Naive thymus-derived CD8-positive, alpha-beta T cell (primary cell): ENCODE data around the gene ATOSA. TPM values are rescaled to one million over a fixed set of nuclear protein-coding genes. Genes with fewer than 3 reads are reported as not detected.

Experiments
- ATAC-seq, 2 donors: fragments of 150-1000 bp; cut with Tn5 transposase in 1 of 2; sonication (Bioruptor Pico), chemical (Tn5 transposase) in 1 of 2; 1 replicate in 1 of 2; 2 replicates in 1 of 2; pipeline ENCODE4 v1.10.0; 2021; ENCODE audit warnings: mild to moderate bottlenecking in 2 of 2, moderate library complexity in 2 of 2
- POLR2A ChIA-PET: fragments of 350-600 bp; sonication (Branson Sonifier 250); formaldehyde crosslinking; loops from one replicate; lab custom pipeline; 2021; ENCODE audit warnings: antibody characterized with exemption; lab: Charles Lee
- DNase-seq, 10 donors: peaks; one replicate each; pipeline versions ENCODE4 v3.0.0 to v3.0.0-alpha.2; 2020 to 2022
- H3K27ac Mint-ChIP-seq, 10 donors: one replicate each; pipeline ENCODE4 v1.8.0; 2020 to 2022; ENCODE audit warnings: mild to moderate bottlenecking in 10 of 10, mixed read lengths in 10 of 10, moderate library complexity in 4 of 10, inconsistent platforms in 1 of 10
- H3K27me3 Mint-ChIP-seq, 5 donors: one replicate each; pipeline ENCODE4 v1.8.0; 2021 to 2022; ENCODE audit warnings: mixed read lengths in 5 of 5
- H3K36me3 Mint-ChIP-seq, 3 donors: one replicate each; pipeline ENCODE4 v1.8.0; 2020 to 2022; ENCODE audit warnings: mixed read lengths in 3 of 3, mild to moderate bottlenecking in 2 of 3, inconsistent platforms in 1 of 3
- H3K4me1 Mint-ChIP-seq, 4 donors: one replicate each; pipeline ENCODE4 v1.8.0; 2021 to 2022; ENCODE audit warnings: mixed read lengths in 4 of 4
- H3K4me3 Mint-ChIP-seq, 10 donors: one replicate each; pipeline ENCODE4 v1.8.0; 2020 to 2022; ENCODE audit warnings: mild to moderate bottlenecking in 10 of 10, mixed read lengths in 10 of 10, moderate library complexity in 6 of 10, inconsistent platforms in 1 of 10
- H3K9me3 Mint-ChIP-seq, 9 donors: one replicate each; pipeline ENCODE4 v1.8.0; 2020 to 2022; ENCODE audit warnings: mixed read lengths in 9 of 9, mild to moderate bottlenecking in 3 of 9, inconsistent platforms in 1 of 9, moderate library complexity in 1 of 9
- polyA plus RNA-seq, 3 donors: library from polyadenylated mRNA; unstranded; fragments of 300-500 nt; fragmentation: Illumina TruSeq; gene quantifications; one replicate each; pipeline ENCODE4 v1.2.3, GENCODE V29; 2021
- total RNA-seq, 8 experiments: library from RNA in 2 of 8; stranded (reverse) in 2 of 8; gene quantifications; one replicate each; pipeline ENCODE4 v1.2.3 and lab custom pipeline; 2021 to 2026

Gene ATOSA
- total and polyA plus RNA-seq, 5 experiments from 2014 or later, result 9.0 to 101 (median 13.1) TPM

- H3K27me3 Mint-ChIP-seq, result no peaks in the 10 kb centered on the region
- DNase-seq, result no peak
- H3K4me3 Mint-ChIP-seq, result peak overlapping the region in 1 of 10 donors; percentile 36
- no peak for ATAC-seq
- H3K4me1 Mint-ChIP-seq, result peaks cover 14 to 82% (median 40%) of the 10 kb centered on the region in 4 donors
- POLR2A ChIA-PET, result interaction anchor here (2.2 kb wide), 1 partner anchor 49 kb away, joined by 6 read pairs; no protein-coding TSS in a partner anchor
- H3K36me3 Mint-ChIP-seq, result peaks cover 0 to 8% (median 0%) of the 10 kb centered on the region in 3 donors
- H3K27ac Mint-ChIP-seq, result peak overlapping the region in 8 of 10 donors; percentile 25 to 91 (median 83)
- no peaks in the 10 kb centered on the region for H3K9me3 Mint-ChIP-seq
These were observed 2.3 kb upstream of the ATOSA start for GRCh38 chr15:52681441-52681840.

DNA sequence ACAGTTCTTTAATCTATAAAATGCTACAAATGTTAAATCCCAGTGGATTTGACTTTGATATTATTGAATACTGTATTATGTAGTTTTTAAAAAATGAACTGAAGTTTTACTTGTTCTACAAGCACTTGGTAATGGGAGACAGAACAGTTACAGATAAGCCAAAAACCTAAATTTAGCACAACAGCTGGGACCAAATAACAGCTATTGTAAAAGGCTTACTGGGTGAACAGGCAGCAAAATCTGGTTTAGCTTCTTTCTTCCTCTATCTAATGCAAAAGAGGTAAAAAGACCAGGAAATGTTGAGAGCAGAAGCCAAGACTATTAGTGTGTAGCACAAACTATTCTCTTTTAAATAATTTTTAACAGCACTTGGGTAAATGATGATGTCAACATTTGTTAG, 1.6 kb upstream of the ATOSA start:
- POLR2A ChIA-PET, result no interaction called here
- H3K27ac Mint-ChIP-seq, result peak overlapping the region in 6 of 10 donors; percentile 22 to 100 (median 85)
- H3K27me3 Mint-ChIP-seq, result no peaks in the 10 kb centered on the region
- ATAC-seq (no peak), DNase-seq (no peak)
- H3K4me1 Mint-ChIP-seq, result peaks cover 14 to 86% (median 43%) of the 10 kb centered on the region in 4 donors
- H3K4me3 Mint-ChIP-seq, result peak overlapping the region in 1 of 10 donors; percentile 85
- peaks cover 0 to 13% (median 4%) of the 10 kb centered on the region in 3 donors for H3K36me3 Mint-ChIP-seq
- H3K9me3 Mint-ChIP-seq, result no peaks in the 10 kb centered on the region

GRCh38 chr15:52680041-52680391, 828 bp upstream of the ATOSA start:
- Mint-ChIP-seq H3K4me1 (peaks cover 15 to 85% (median 50%) of the 10 kb centered on the region in 4 donors), H3K27ac (peak overlapping the region; percentile 45 to 100 (median 86)), H3K36me3 (peaks cover 0 to 21% (median 9%) of the 10 kb centered on the region in 3 donors), H3K27me3 (no peaks in the 10 kb centered on the region), H3K4me3 (peak overlapping the region; percentile 55 to 98 (median 74)), H3K9me3 (no peaks in the 10 kb centered on the region)
- POLR2A ChIA-PET, result interaction anchor here (0.5 to 2.3 kb wide), 3 partner anchors 50 to 500 kb away, joined by 4 to 23 read pairs (median 9); no protein-coding TSS in a partner anchor
- DNase-seq, result no peak
- ATAC-seq, result no peak

GRCh38 chr15:52678468-52679231, 538 bp downstream of the ATOSA start:
- Mint-ChIP-seq H3K27me3 (no peaks in the 10 kb centered on the region), H3K36me3 (peaks cover 0 to 22% (median 10%) of the 10 kb centered on the region in 3 donors), H3K9me3 (no peaks in the 10 kb centered on the region), H3K27ac (peak overlapping the region; percentile 95 to 100 (median 99)), H3K4me3 (peak overlapping the region; percentile 95 to 100 (median 97)), H3K4me1 (peaks cover 12 to 80% (median 48%) of the 10 kb centered on the region in 4 donors)
- POLR2A ChIA-PET, result interaction anchor here (0.6 to 2.3 kb wide), 8 partner anchors 11 to 499 kb away, joined by 3 to 23 read pairs (median 3); no protein-coding TSS in a partner anchor
- DNase-seq (peak; percentile 49 to 82 (median 63)), ATAC-seq (peak; percentile 56 to 62)

DNA sequence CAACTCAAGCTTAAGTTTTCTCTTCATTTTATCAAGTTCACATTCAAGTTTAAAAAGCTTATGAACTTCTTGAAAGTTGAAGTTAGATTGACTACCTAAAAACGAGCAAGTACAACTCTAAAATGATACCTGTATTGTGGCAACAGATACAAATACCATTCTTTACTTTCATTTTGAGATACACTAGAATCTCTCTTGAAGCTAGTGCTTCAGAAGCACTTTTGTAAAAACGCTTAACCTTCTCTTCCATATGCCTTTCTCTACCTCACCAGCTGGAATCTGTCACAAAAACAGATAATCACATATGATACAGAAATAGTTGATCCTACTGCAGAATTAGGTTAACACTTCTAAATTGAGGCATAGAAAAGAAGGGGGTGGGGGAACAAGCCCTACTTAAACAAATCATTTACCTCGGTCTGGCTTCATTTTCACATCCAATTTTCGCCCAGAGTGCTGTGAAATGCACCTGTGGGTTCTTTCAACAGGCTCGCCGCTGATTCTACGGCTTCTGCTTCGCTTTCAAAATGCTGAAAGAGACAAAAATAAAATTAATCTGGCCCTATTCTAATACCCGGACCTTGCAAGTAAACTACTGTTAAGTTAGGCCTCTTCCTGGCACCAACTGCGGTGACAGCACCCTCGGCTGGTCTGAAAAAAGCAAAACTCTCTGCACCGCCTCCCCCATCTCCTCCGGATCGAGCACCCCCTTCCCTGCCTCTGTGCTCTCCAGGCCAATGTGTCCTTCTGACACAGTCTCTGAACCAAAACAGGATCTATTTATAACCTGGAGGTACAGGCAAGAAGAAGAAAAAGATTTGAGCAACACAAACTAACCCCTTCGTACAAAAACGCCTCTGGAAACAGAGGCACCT, 1.4 kb downstream of the ATOSA start:
- Mint-ChIP-seq H3K27ac (peak overlapping the region; percentile 95 to 100 (median 99)), H3K36me3 (peaks cover 0 to 30% (median 13%) of the 10 kb centered on the region in 3 donors), H3K27me3 (no peaks in the 10 kb centered on the region), H3K4me3 (peak overlapping the region; percentile 95 to 100 (median 97)), H3K9me3 (no peaks in the 10 kb centered on the region), H3K4me1 (peaks cover 12 to 80% (median 50%) of the 10 kb centered on the region in 4 donors)
- POLR2A ChIA-PET, result interaction anchor here (1.0 to 2.3 kb wide), 6 partner anchors 46 to 498 kb away, joined by 3 to 23 read pairs (median 4); no protein-coding TSS in a partner anchor
- ATAC-seq (peak; percentile 40 to 58), DNase-seq (peak; percentile 13 to 76 (median 58))

- Mint-ChIP-seq H3K27me3 (no peaks in the 10 kb centered on the region), H3K36me3 (peaks cover 0 to 57% (median 29%) of the 10 kb centered on the region in 3 donors), H3K27ac (peak overlapping the region in 1 of 10 donors; percentile 29), H3K4me1 (peaks cover 13 to 66% (median 56%) of the 10 kb centered on the region in 4 donors), H3K4me3 (peak overlapping the region in 2 of 10 donors; percentile 55 to 60), H3K9me3 (no peaks in the 10 kb centered on the region)
- POLR2A ChIA-PET, result no interaction called here
- ATAC-seq (no peak), DNase-seq (no peak)
These were observed 4.4 kb downstream of the ATOSA start for GRCh38 chr15:52674831-52675230.

- H3K27ac Mint-ChIP-seq, result peak overlapping the region in 1 of 10 donors; percentile 51
- H3K4me3 Mint-ChIP-seq, result peak overlapping the region in 1 of 10 donors; percentile 11
- DNase-seq (no peak), ATAC-seq (no peak)
- H3K9me3 Mint-ChIP-seq, result no peaks in the 10 kb centered on the region
- H3K36me3 Mint-ChIP-seq, result peaks cover 0 to 68% (median 35%) of the 10 kb centered on the region in 3 donors
- POLR2A ChIA-PET, result interaction anchor here (1.4 kb wide), 1 partner anchor 11 kb away, joined by 3 read pairs; no protein-coding TSS in a partner anchor
- peaks cover 10 to 62% (median 53%) of the 10 kb centered on the region in 4 donors for H3K4me1 Mint-ChIP-seq
- H3K27me3 Mint-ChIP-seq, result no peaks in the 10 kb centered on the region
These were observed 5.5 kb downstream of the ATOSA start for GRCh38 chr15:52673734-52674133.

GRCh38 chr15:52673312-52673711, 5.9 kb downstream of the ATOSA start:
- H3K36me3 Mint-ChIP-seq, result peaks cover 0 to 69% (median 35%) of the 10 kb centered on the region in 3 donors
- H3K27ac Mint-ChIP-seq, result peak overlapping the region in 2 of 10 donors; percentile 4 to 51
- H3K27me3 Mint-ChIP-seq, result no peaks in the 10 kb centered on the region
- peak overlapping the region in 1 of 10 donors; percentile 11 for H3K4me3 Mint-ChIP-seq
- ATAC-seq (no peak), DNase-seq (no peak)
- POLR2A ChIA-PET, result interaction anchor here (1.4 kb wide), 1 partner anchor 11 kb away, joined by 3 read pairs; no protein-coding TSS in a partner anchor
- H3K4me1 Mint-ChIP-seq, result peaks cover 10 to 61% (median 52%) of the 10 kb centered on the region in 4 donors
- H3K9me3 Mint-ChIP-seq, result no peaks in the 10 kb centered on the region

GRCh38 chr15:52672661-52673060, 6.5 kb downstream of the ATOSA start:
- Mint-ChIP-seq H3K4me1 (peaks cover 11 to 61% (median 52%) of the 10 kb centered on the region in 4 donors), H3K27ac (peak overlapping the region in 2 of 10 donors; percentile 48 to 61)
- no peak for DNase-seq

GRCh38 chr15:52670087-52670486, 9.1 kb downstream of the ATOSA start:
- ATAC-seq (no peak), DNase-seq (no peak)
- no peaks in the 10 kb centered on the region for H3K27me3 Mint-ChIP-seq
- H3K36me3 Mint-ChIP-seq, result peaks cover 11 to 76% (median 43%) of the 10 kb centered on the region in 3 donors
- H3K4me1 Mint-ChIP-seq, result peaks cover 15 to 49% (median 44%) of the 10 kb centered on the region in 4 donors
- H3K9me3 Mint-ChIP-seq, result no peaks in the 10 kb centered on the region
- no peak overlapping the region for H3K4me3 Mint-ChIP-seq
- POLR2A ChIA-PET, result no interaction called here
- peak overlapping the region in 3 of 10 donors; percentile 6 to 56 (median 54) for H3K27ac Mint-ChIP-seq

More at GRCh38 chr15:52672661-52673060, 6.5 kb downstream of the ATOSA start:
- Mint-ChIP-seq H3K9me3 (no peaks in the 10 kb centered on the region), H3K4me3 (no peak overlapping the region), H3K36me3 (peaks cover 4 to 70% (median 40%) of the 10 kb centered on the region in 3 donors), H3K27me3 (no peaks in the 10 kb centered on the region)
- ATAC-seq, result no peak
- POLR2A ChIA-PET, result no interaction called here

DNA sequence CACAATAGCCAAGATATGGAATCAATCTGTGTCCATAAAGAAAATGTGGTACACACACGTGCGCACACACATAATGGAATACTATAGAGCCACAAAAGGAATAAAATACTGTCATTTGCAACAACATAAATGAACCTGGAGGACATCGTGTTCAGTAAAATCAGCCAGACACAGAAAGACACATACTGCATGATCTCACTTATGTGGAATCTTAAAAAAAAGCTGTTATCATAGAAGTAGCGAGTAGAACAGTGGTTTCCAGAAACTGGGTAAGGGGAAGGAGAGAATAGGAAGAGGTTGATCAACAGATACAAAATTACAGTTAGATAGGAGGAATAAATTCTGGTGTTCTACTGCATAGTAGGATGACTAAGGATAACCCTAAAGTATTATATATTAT, 11.1 kb downstream of the ATOSA start:
- H3K27me3 Mint-ChIP-seq, result no peaks in the 10 kb centered on the region
- H3K27ac Mint-ChIP-seq, result no peak overlapping the region
- H3K9me3 Mint-ChIP-seq, result no peaks in the 10 kb centered on the region
- ATAC-seq, result no peak
- peaks cover 15 to 47% (median 37%) of the 10 kb centered on the region in 4 donors for H3K4me1 Mint-ChIP-seq
- POLR2A ChIA-PET, result no interaction called here
- DNase-seq, result no peak
- H3K36me3 Mint-ChIP-seq, result peaks cover 11 to 86% (median 43%) of the 10 kb centered on the region in 3 donors
- H3K4me3 Mint-ChIP-seq, result no peak overlapping the region

DNA sequence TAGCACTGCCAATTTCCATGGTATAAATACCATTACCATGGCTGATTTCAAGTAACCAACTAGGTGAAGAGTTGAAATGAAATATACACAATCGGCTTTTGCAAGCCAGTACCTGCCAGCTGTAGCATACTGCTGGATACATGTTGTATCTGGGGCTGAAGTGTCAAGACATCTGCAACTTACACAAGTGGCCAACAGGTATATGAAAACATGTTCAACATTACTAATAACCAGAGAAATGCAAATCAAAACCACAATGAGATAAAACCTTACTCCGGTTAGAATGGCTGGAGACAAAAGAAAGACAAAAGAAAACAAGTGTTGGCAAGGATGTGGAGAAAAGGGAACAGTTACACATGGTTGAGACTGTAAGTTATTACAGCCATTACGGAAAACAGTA, 11.6 kb downstream of the ATOSA start:
- ATAC-seq (no peak), DNase-seq (no peak)
- no peaks in the 10 kb centered on the region for H3K9me3 Mint-ChIP-seq
- peaks cover 11 to 86% (median 47%) of the 10 kb centered on the region in 3 donors for H3K36me3 Mint-ChIP-seq
- POLR2A ChIA-PET, result no interaction called here
- H3K27me3 Mint-ChIP-seq, result no peaks in the 10 kb centered on the region
- no peak overlapping the region for H3K4me3 Mint-ChIP-seq
- H3K27ac Mint-ChIP-seq, result no peak overlapping the region
- H3K4me1 Mint-ChIP-seq, result peaks cover 15 to 46% (median 34%) of the 10 kb centered on the region in 4 donors
